ENCODE measurements around the gene BTG2.
A peak's percentile ranks its signal among the peaks of the same experiment; 100 is the strongest.

The BTG2 gene

DNA sequence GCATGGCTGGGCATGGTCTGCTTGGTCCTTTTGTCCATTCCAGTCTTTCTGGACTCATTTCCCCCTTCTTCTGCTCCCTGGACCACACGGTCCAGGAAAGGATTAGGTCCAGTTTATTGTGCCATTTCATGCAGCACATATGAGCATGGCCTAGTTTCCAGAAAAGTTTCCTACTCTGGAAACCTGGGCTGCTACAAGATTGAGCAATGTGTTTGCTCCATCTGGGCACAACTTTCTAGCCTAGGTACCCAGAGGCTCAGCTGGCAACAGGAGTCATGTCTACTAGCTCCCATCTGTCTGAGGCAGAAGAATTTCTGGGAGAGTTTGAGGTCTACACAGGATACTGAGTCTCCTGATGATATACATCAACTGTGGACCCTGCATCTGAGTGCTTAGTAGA, 30.8 kb downstream of the BTG2 start:
- no peak for TF ChIP-seq CTCF (IDR thresholded peaks at IDR 0.05; ENCODE audit: low read depth, low read length, missing control alignments)

DNA sequence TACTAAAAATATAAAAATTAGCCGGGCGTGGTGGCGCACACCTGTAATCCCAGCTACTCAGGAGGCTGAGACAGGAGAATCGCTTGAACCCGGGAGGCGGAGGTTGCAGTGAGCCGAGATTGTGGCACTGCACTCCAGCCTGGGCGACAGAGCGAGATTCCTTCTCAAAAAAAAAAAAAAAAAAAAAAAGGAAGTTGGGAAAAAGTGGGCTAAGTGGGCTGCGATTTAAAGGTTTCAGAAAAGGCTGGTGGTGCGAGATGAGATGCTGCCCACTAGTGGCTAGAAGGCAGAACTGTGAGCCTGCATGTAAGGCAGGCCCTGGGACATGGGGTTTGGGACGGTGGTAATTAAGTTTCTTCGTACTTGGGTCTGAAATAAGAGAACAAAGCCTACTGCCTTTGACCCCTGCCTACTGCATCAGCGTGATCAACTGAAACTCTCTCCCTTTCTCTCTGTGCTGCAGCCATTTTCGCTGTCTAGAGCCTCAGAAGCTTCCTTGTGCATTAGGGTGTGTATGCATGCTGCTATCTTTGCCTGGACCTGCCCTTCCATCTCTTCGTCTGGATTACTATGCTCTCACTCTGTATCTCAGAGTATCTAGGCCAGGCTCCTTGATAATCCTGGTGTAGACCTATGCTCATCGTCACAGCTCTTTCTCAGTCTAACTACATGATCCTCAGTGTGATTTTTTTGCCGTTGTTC, 33.2 kb downstream of the BTG2 start:
- H3K4me3 ChIP-seq (replicated peaks; ENCODE audit: low read depth, low read length) = no peak overlapping the region
- TF ChIP-seq CTCF (IDR thresholded peaks at IDR 0.05; ENCODE audit: low read depth, low read length, missing control alignments) = peak; percentile 93
- DNase-seq (ENCODE audit: extremely low read depth, low read depth) = peak; percentile 45

More for the DNA sequence above, 30.8 kb downstream of the BTG2 start:
- no peak for DNase-seq (ENCODE audit: extremely low read depth, low read depth)
- H3K4me3 ChIP-seq (replicated peaks; ENCODE audit: low read depth, low read length) = no peak overlapping the region

- peak; percentile 69 for DNase-seq (ENCODE audit: extremely low read depth, low read depth)
- TF ChIP-seq CTCF (IDR thresholded peaks at IDR 0.05; ENCODE audit: low read depth, low read length, missing control alignments) = peak; percentile 90
- no peak overlapping the region for H3K4me3 ChIP-seq (replicated peaks; ENCODE audit: low read depth, low read length)
Observed at GRCh38 chr1:203340112-203340790, 34.9 kb downstream of the BTG2 start.

DNA sequence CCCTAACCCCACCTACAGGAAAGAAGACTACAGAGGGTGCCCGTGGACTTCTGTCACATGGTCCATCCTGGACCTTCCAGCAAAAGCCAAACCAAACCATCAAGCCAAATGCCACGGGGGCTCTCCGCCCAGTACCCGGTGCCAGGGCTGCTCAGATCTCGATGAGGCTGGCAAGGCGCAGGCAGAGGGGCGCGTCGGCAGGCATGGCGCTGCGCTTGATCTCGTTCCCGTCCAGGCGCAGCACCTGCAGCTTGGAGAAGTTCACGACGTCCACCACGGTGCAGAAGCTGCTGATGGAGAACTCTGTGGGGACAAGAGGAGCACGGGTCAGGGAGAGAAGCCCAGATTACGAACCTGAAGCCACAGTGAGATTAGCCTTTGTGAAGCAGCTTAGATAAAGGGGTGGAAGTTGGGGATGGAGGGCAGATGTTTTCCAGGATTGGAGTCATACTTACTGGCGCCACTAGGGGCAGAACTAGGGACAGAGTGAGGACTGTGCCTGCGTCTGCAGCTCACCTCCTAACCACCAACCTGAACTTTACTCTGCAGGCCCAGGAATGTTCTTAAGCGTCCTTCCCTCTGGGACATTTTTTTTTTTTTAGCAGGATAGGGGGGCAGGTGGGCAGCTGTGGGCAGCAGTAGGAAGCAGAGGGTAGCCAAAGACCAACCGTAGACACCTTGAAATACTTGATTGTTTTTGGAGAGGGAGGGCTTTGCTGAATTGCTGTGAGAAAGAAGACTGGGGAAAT, 37.0 kb downstream of the BTG2 start:
- TF ChIP-seq CTCF (IDR thresholded peaks at IDR 0.05; ENCODE audit: low read depth, low read length, missing control alignments) = peak; percentile 82
- H3K4me3 ChIP-seq (replicated peaks; ENCODE audit: low read depth, low read length) = no peak overlapping the region
- no peak for DNase-seq (ENCODE audit: extremely low read depth, low read depth)

DNA sequence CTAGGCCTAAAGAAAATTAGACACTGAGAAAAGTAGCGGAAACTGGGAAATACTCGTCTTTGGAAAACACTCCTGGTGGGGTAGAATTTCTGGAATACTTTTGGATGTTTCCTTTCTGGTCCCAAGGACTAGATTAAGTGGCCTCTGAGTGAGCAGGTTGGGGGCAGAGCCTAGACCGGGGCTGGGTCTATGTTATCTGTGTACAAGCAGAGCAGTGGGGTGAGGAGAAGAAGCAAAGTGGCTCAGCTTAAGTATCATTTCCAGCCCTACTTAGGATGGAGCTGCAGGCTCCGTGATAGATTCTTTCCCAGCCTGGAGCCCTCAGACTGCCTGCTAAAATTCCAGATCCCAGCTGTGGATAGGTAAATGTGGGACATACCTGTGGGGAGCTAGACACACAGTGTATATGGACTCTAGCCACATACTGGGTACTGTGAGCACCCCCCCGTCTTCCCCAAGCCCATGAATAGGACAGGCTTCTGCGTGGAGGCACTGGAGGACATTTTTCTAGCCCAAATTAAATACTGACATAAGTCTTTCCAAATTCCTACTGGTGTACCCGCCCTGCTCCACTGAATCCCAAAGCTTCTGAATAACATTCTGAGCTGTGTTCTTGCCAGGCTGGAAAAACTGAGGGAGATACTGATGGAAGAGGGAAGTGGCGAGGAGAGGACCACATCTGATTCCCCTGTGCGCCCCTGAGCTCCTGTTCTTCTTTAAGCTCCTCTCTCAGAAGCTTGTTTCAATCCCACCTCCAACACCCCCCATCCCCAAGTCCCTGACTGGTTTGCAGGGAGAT, 38.8 kb downstream of the BTG2 start:
- no peak for DNase-seq (ENCODE audit: extremely low read depth, low read depth)
- no peak for TF ChIP-seq CTCF (IDR thresholded peaks at IDR 0.05; ENCODE audit: low read depth, low read length, missing control alignments)
- no peak overlapping the region for H3K4me3 ChIP-seq (replicated peaks; ENCODE audit: low read depth, low read length)

DNA sequence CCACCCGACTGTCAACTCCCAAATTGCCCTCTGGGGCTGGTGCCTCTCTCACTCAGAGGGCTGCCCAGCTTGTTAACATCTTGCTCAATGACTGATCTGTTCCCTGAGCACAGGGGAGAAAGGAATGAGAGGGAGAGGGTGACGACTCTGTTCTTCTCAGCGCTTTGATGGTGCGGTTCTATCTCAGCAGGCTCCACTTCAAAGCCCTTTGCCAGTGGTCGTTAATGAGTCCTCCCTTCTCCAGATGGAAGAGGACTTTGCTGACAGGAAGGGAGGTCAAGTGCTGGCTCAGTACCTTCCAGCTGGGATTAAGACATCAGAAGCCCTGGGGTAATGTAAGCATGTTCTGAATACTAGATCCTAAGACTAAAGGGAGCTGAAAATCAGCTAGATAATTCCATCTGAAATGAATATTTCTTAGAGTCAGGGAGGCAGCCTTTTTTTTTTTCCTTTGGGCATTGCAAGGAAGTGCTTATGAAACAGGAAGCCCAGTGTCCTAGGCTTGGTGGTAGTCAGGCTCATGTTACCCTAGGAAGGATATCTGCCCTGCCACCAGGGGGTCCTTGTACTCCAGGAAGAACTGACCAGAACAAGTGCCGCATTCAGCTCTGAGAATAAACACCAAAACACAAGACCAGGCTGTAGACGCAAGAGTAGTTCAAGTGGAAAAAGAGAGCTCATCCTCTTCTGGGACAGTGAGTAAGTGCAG, 40.9 kb downstream of the BTG2 start:
- no peak for DNase-seq (ENCODE audit: extremely low read depth, low read depth)
- no peak overlapping the region for H3K4me3 ChIP-seq (replicated peaks; ENCODE audit: low read depth, low read length)
- TF ChIP-seq CTCF (IDR thresholded peaks at IDR 0.05; ENCODE audit: low read depth, low read length, missing control alignments) = no peak
